ENCODE measurements around the gene AKAP8. TPM values are rescaled to one million over a fixed set of nuclear protein-coding genes. Genes with fewer than 3 reads are reported as not detected.

AKAP8 gene
- total and polyA plus RNA-seq, 9 of the 15 experiments (the other 6 are each of a cell fraction or from before 2014, with no cell fraction given): 3.4 to 56.5 (median 15.0) TPM

DNA sequence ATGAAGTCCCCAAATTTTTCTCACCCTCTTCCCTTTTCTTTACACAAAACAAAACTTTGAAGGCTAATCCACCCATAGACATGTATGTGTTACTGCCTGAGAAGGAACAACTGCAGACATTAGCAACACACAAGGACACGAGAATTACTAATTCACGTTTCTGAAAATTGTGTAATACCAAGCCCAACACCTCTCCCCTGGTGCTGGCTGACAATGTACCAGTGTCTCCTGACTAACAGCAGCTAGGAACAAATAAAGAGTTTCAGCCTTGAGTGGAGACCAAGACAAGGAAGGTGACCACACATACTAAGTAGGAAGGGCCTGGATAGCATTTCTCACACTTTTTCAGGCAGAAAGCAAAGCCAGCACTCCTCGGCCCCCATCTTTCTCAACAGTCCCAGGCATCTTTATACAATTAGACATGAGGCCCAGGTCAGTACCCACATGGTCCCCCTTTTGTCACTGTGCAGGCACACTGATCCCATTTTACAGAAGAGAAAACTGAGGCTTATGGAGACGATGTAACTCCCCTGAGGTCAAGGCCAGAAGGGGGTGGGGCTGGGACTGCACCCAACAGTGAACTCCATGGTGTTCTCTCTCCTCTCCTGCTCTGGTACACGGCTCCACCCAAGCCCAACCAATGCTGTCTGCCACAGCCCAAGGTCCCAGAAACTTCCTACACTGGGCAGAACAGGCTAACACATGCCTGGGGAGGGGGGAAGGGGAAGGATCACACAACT lies 55.9 kb downstream of the AKAP8 start (continued):
- TF ChIP-seq PHTF2 (CRISPR knock-in tag; IDR thresholded peaks at IDR 0.05): no peak
- no peak for TF ChIP-seq MLX (CRISPR knock-in tag; conservative IDR thresholded peaks at IDR 0.05)
- TF ChIP-seq, protein P1, sequence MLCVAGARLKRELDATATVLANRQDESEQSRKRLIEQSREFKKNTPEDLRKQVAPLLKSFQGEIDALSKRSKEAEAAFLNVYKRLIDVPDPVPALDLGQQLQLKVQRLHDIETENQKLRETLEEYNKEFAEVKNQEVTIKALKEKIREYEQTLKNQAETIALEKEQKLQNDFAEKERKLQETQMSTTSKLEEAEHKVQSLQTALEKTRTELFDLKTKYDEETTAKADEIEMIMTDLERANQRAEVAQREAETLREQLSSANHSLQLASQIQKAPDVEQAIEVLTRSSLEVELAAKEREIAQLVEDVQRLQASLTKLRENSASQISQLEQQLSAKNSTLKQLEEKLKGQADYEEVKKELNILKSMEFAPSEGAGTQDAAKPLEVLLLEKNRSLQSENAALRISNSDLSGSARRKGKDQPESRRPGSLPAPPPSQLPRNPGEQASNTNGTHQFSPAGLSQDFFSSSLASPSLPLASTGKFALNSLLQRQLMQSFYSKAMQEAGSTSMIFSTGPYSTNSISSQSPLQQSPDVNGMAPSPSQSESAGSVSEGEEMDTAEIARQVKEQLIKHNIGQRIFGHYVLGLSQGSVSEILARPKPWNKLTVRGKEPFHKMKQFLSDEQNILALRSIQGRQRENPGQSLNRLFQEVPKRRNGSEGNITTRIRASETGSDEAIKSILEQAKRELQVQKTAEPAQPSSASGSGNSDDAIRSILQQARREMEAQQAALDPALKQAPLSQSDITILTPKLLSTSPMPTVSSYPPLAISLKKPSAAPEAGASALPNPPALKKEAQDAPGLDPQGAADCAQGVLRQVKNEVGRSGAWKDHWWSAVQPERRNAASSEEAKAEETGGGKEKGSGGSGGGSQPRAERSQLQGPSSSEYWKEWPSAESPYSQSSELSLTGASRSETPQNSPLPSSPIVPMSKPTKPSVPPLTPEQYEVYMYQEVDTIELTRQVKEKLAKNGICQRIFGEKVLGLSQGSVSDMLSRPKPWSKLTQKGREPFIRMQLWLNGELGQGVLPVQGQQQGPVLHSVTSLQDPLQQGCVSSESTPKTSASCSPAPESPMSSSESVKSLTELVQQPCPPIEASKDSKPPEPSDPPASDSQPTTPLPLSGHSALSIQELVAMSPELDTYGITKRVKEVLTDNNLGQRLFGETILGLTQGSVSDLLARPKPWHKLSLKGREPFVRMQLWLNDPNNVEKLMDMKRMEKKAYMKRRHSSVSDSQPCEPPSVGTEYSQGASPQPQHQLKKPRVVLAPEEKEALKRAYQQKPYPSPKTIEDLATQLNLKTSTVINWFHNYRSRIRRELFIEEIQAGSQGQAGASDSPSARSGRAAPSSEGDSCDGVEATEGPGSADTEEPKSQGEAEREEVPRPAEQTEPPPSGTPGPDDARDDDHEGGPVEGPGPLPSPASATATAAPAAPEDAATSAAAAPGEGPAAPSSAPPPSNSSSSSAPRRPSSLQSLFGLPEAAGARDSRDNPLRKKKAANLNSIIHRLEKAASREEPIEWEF (CRISPR knock-in tag; IDR thresholded peaks at IDR 0.05): no peak
- no peak for TF ChIP-seq MAFF (IDR thresholded peaks at IDR 0.05; ENCODE audit: low read length)
- no peak for TF ChIP-seq ZBTB11 (CRISPR knock-in tag; IDR thresholded peaks at IDR 0.05)
- TF ChIP-seq ATF4 (CRISPR knock-in tag; IDR thresholded peaks at IDR 0.05): no peak
- no peak for TF ChIP-seq BMI1 (IDR thresholded peaks at IDR 0.05; ENCODE audit: low read length)
- peak; percentile 38 to 80; a peak in 3 of 4 replicates for TF ChIP-seq KDM1A (IDR thresholded peaks at IDR 0.05)
- no peak for TF ChIP-seq NR2C1 (IDR thresholded peaks at IDR 0.05)
- peak; percentile 36; the same call in 1 of the 2 replicates for TF ChIP-seq NR2C1 (tag; IDR thresholded peaks at IDR 0.05)
- no peak for TF ChIP-seq NCOR1 (IDR thresholded peaks at IDR 0.05)
- TF ChIP-seq BCL6 (CRISPR knock-in tag; IDR thresholded peaks at IDR 0.05): no peak
- TF ChIP-seq NELFE (IDR thresholded peaks at IDR 0.05; ENCODE audit: insufficient read depth, insufficient read length): no peak
- 0 out of 3 replicates have a peak, but pooled peaks of 1 of the 2 experiments have one; percentile 22 for TF ChIP-seq CBX3 (IDR thresholded peaks at IDR 0.05; ENCODE audit: borderline replicate concordance in 1 of 2, low read length in 2 of 2)
